T-helper 9 cell (primary cell): ENCODE results near the gene ZNF143.

Experiments
- DNase-seq: peaks from one replicate; pipeline ENCODE4 v3.0.0-alpha.2; 2020

ZNF143 gene

GRCh38 chr11:9576701-9577381 is 116.0 kb downstream of the ZNF143 start:
- DNase-seq, result no peak

DNA sequence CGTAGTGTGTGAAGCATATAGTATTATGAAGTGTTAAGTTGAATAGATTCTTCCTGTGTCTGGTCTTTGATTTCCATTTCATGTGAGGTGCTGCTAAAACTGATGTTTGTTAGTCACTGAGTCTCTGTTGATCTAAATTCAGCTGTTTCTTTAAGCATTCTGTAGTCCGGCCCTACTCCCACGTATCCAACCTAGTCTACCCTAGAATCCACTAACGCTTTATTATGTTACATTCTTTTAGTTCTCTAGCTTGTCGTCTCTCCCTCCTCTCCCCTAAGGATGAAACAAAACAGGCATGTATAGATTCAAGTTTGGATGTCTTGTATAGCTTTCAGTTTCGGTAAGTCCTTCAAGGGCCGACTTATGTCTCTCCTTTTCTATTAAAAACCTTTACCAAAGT is 116.7 kb downstream of the ZNF143 start:
- DNase-seq, result no peak
